GM19099 (cell line): ENCODE results near the gene NBEAL2.

ENCODE experiments used
- POLR2A ChIP-seq: IDR thresholded peaks from 3 replicates; pipeline ENCODE4 v1.6.1; 2011; ENCODE audit warnings: low read depth; ENCODE audit not compliant: insufficient read length; ENCODE audit errors: extremely low read depth

NBEAL2 gene

GRCh38 chr3:46953234-46954010, 26.0 kb upstream of the NBEAL2 start:
- no peak for TF ChIP-seq POLR2A

GRCh38 chr3:46954178-46954577, 25.3 kb upstream of the NBEAL2 start:
- no peak for TF ChIP-seq POLR2A

GRCh38 chr3:46955157-46955556, 24.3 kb upstream of the NBEAL2 start:
- no peak for TF ChIP-seq POLR2A

- no peak for TF ChIP-seq POLR2A
Measured at GRCh38 chr3:46955801-46956259, 23.6 kb upstream of the NBEAL2 start.

- no peak for TF ChIP-seq POLR2A
Measured at GRCh38 chr3:46957092-46957820, 22.2 kb upstream of the NBEAL2 start.

GRCh38 chr3:46958467-46959160, 20.9 kb upstream of the NBEAL2 start:
- no peak for TF ChIP-seq POLR2A

- TF ChIP-seq POLR2A = no peak
Measured at GRCh38 chr3:46959161-46959511, 20.3 kb upstream of the NBEAL2 start.

GRCh38 chr3:46960081-46960701, 19.3 kb upstream of the NBEAL2 start:
- no peak for TF ChIP-seq POLR2A

GRCh38 chr3:46960835-46961234, 18.6 kb upstream of the NBEAL2 start:
- TF ChIP-seq POLR2A = no peak

GRCh38 chr3:46962427-46962826, 17.0 kb upstream of the NBEAL2 start:
- no peak for TF ChIP-seq POLR2A

GRCh38 chr3:46962990-46963389, 16.5 kb upstream of the NBEAL2 start:
- TF ChIP-seq POLR2A = no peak

- TF ChIP-seq POLR2A = no peak
Measured at GRCh38 chr3:46965151-46965550, 14.3 kb upstream of the NBEAL2 start.

- no peak for TF ChIP-seq POLR2A
Measured at GRCh38 chr3:46966811-46967210, 12.7 kb upstream of the NBEAL2 start.

GRCh38 chr3:46968783-46969428, 10.6 kb upstream of the NBEAL2 start:
- no peak for TF ChIP-seq POLR2A
